Heart right ventricle (tissue), 16 donors: ENCODE data around the gene PLCH1. TPM values are rescaled to one million over a fixed set of nuclear protein-coding genes. Genes with fewer than 3 reads are reported as not detected.

ENCODE experiments used
- ATAC-seq, 8 donors: fragments of 200-7000 bp; cut with Tn5 transposase; one replicate each; pipeline ENCODE4 v1.9.1; 2020; ENCODE audit warnings: mild to moderate bottlenecking in 8 of 8, moderate library complexity in 8 of 8, moderate number of reproducible peaks in 1 of 8
- DNase-seq, 2 donors: peaks; one replicate each; pipeline ENCODE4 v3.0.0-alpha.2; 2020
- H3K27ac ChIP-seq, 10 donors: fragments of 200-600 bp; sonication (generic) in 2 of 10; one replicate each; pipeline versions ENCODE4 v1.5.0 to v1.8.0; 2020 to 2022; ENCODE audit warnings: mild to moderate bottlenecking in 3 of 10
- H3K27me3 ChIP-seq, 7 donors: fragments of 200-600 bp; one replicate each; pipeline ENCODE4 v1.8.0; 2021 to 2022; ENCODE audit warnings: mild to moderate bottlenecking in 2 of 7
- H3K36me3 ChIP-seq, 9 donors: fragments of 200-600 bp; sonication (generic) in 1 of 9; one replicate each; pipeline versions ENCODE4 v1.5.0 to v1.8.0; 2020 to 2022; ENCODE audit warnings: mild to moderate bottlenecking in 2 of 9
- H3K4me1 ChIP-seq, 9 donors: fragments of 200-600 bp; sonication (generic) in 1 of 9; one replicate each; pipeline versions ENCODE4 v1.5.0 to v1.8.0; 2020 to 2022; ENCODE audit warnings: mild to moderate bottlenecking in 4 of 9
- H3K4me3 ChIP-seq, 10 donors: fragments of 200-600 bp; sonication (generic) in 2 of 10; one replicate each; pipeline versions ENCODE4 v1.5.0 to v1.8.0; 2020 to 2022; ENCODE audit warnings: mild to moderate bottlenecking in 7 of 10, moderate library complexity in 2 of 10
- H3K9me3 ChIP-seq, 11 donors: fragments of 200-600 bp in 10 of 11; sonication (generic) in 2 of 11; one replicate each; pipeline versions ENCODE4 v1.5.0 to v1.8.0; 2013 to 2022; ENCODE audit warnings: mild to moderate bottlenecking in 2 of 11, control low read depth in 1 of 11, moderate library complexity in 1 of 11
- WGBS, 2 donors: extraction: QIAGEN DNeasy Blood & Tissue Kit; methylation state at CpG; one replicate each; pipeline ENCODE4 v1.1.7; 2013; ENCODE audit warnings: inconsistent platforms in 1 of 2; 5-methylcytosine and 5-hydroxymethylcytosine counted together
- intact Hi-C, 10 donors: fragments of 100-400 bp; cut with DNase I; formaldehyde crosslinking; loops; one replicate each; pipeline versions ENCODE4 v1.11.1 to v1.14.2; 2022
- polyA plus RNA-seq, 2 donors: library from polyadenylated mRNA; stranded (reverse); fragments of 200-250 nt; gene quantifications; one replicate each; pipeline ENCODE4 v1.2.3, GENCODE V29; 2013
- total RNA-seq, 10 donors: library from RNA; stranded (reverse); fragmentation: NEBNext Ultra II Directional in 3 of 10; extraction: Animal tissue kit (Norgen Biotek cat#: 25700) in 3 of 10; gene quantifications; one replicate each; pipeline versions ENCODE4 v1.2.1 to v1.2.4, GENCODE V29; 2021 to 2023
- TF ChIP-seq, protein P1 (sequence below), 9 donors: fragments of 200-600 bp; sonication (generic) in 2 of 9; IDR thresholded peaks; one replicate each; pipeline versions ENCODE4 v1.5.0 to v1.8.0; 2021 to 2022; ENCODE audit warnings: antibody characterized with exemption in 9 of 9, mild to moderate bottlenecking in 5 of 9, moderate library complexity in 1 of 9
- donor health status: Arrhythmogenic right ventricular cardiomyopathy.
- donor health status: ischemic (EF 13 %, LVEDD 7.1; RV severe dilation, severe dysfunction).
- donor health status: healthy with polysubstance abuse.
- donor health status: DM: no; HTN: yes; CAD: no.
- donor health status: DM: no; HTN: no; CAD: no.
- donor health status: ischemic (EF 25% LVEDD 6.9; RV normal size, moderate dysfunction).
- donor health status: ischemic (EF 25% LVEDD 5.7; RV mildly dilated, moderate dysfunction).
- donor health status: healthy.
- donor health status: DM: yes; HTN: yes; CAD: no.
- donor health status: Ischemic cardiomyopathy.
- donor health status: ischemic (EF 35%, LVEDD 5.7; RV mildly dilated, moderate dysfunction).
- donor health status: nonischemic (EF 11% LVEDD 7.7; RV severe dilation, severe dysfunction).
- donor health status: DM: yes; HTN: yes; CAD: no.
- donor health status: PGD.
- donor health status: ischemic (EF 29% LVEDD 5.4; RV normal size, mild dysfunction).
- donor health status: nonischemic (EF 23%, LVEDD 6.1; RV moderate dilation, normal function).

PLCH1 gene
- total and polyA plus RNA-seq, 12 donors: 0.13 to 2.1 (median 0.51) TPM

DNA sequence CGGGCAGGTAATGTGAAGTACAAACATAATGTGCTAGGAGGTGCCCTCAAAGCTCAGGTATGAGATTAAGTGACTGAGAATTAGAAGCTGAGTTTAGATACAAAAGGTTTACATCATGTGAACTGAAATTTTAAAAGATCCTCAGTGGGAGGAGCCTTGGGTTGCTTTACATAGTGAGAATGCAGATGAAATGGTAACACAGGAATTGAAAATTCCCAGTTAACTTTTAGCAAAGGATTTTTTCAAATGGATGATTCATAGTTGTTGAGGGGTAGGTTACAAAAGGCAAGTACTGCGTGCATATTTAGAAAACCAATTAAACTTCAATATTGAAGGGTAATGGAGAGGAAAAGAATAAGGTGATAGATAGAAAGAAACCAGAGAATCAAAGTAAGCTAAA lies 157.3 kb downstream of the PLCH1 start:
- Histone ChIP-seq H3K27me3 (no peaks in the 10 kb centered on the region), H3K4me3 (no peak overlapping the region), H3K9me3 (no peaks in the 10 kb centered on the region), H3K4me1 (no peaks in the 10 kb centered on the region), H3K36me3 (no peaks in the 10 kb centered on the region), H3K27ac (no peak overlapping the region)
- TF ChIP-seq, protein P1, sequence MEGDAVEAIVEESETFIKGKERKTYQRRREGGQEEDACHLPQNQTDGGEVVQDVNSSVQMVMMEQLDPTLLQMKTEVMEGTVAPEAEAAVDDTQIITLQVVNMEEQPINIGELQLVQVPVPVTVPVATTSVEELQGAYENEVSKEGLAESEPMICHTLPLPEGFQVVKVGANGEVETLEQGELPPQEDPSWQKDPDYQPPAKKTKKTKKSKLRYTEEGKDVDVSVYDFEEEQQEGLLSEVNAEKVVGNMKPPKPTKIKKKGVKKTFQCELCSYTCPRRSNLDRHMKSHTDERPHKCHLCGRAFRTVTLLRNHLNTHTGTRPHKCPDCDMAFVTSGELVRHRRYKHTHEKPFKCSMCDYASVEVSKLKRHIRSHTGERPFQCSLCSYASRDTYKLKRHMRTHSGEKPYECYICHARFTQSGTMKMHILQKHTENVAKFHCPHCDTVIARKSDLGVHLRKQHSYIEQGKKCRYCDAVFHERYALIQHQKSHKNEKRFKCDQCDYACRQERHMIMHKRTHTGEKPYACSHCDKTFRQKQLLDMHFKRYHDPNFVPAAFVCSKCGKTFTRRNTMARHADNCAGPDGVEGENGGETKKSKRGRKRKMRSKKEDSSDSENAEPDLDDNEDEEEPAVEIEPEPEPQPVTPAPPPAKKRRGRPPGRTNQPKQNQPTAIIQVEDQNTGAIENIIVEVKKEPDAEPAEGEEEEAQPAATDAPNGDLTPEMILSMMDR (IDR thresholded peaks at IDR 0.05): no peak
- WGBS, 2 donors: 88 to 95% methylated on average over 2 of the region's 2 CpGs
- intact Hi-C loops: no loop called here
- ATAC-seq: no peak
- DNase-seq: no peak

DNA sequence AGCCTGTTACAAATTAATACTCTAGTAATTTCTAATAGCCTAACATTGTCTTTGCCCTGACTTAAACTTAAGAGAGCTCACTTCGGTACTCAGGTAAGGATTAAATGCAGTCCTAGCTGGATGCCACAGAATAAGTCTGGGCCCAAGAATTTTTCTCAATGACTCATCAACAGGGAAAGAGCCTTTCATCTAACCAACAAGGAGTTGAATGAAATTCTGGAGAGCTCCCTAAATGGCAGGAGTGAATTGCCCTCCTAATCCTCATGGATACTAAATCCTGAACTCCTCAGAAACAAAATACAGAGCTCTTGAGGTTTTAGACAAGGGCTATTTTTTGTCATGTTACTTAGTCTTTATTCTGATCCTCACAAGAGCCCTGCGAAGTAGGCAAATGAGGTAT lies 159.5 kb downstream of the PLCH1 start:
- intact Hi-C loops: no loop called here
- no peaks in the 10 kb centered on the region for H3K9me3 ChIP-seq

DNA sequence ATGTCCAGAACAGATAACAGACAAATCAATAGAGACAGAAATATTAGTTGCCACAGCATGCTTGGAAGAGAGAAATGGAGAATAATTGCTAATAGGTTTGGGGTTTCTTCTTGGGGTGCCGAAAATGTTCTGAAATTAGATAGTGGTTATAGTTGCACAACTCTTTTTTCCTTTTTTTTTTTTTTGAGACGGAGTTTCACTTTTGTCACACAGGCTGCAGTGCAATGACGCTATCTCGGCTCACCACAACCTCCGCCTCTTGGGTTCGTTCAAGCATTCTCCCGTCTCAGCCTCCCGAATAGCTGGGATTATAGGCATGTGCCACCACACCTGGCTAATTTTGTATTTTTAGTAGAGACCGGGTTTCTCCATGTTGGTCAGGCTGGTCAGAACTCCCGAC lies 163.3 kb downstream of the PLCH1 start:
- TF ChIP-seq, protein P1 (IDR thresholded peaks at IDR 0.05): no peak
- intact Hi-C loops: no loop called here
- Histone ChIP-seq H3K4me3 (no peak overlapping the region), H3K9me3 (no peaks in the 10 kb centered on the region), H3K27me3 (no peaks in the 10 kb centered on the region), H3K27ac (no peak overlapping the region), H3K36me3 (no peaks in the 10 kb centered on the region), H3K4me1 (no peaks in the 10 kb centered on the region)
- DNase-seq: no peak
- ATAC-seq: no peak
- WGBS, 2 donors: 82 to 83% methylated on average over 10 of the region's 10 CpGs

More for the DNA sequence above, 159.5 kb downstream of the PLCH1 start:
- TF ChIP-seq, protein P1 (IDR thresholded peaks at IDR 0.05): no peak
- no peaks in the 10 kb centered on the region for H3K36me3 ChIP-seq
- H3K4me1 ChIP-seq: no peaks in the 10 kb centered on the region
- no peak overlapping the region for H3K27ac ChIP-seq
- ATAC-seq: no peak
- no peak overlapping the region for H3K4me3 ChIP-seq
- DNase-seq: no peak
- H3K27me3 ChIP-seq: no peaks in the 10 kb centered on the region
- WGBS, 2 donors: 90 to 95% methylated on average over 2 of the region's 2 CpGs

DNA sequence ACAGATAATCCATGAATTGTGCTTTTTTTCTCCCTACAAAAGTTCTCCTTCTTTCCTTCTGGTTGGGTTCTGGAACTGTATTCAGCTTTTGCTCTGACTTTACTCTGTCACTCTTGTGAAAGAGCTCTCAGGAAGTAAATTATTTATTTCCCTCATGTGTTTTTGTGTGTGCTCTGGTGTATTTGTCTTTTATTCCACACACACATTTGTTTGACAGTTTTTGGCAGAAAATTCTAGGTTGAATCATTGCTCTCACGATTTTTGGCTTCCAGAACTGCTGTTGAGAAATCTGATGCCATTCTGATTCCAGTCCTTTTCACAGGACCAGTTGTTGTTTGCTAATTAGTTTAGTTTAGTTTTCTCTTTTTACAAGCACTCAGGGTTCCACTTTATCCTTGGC lies 172.8 kb downstream of the PLCH1 start:
- 35 to 49% methylated on average over 1 of the region's 1 CpG for WGBS, 2 donors
- no peak for DNase-seq
- no peak overlapping the region for H3K27ac ChIP-seq

More for the DNA sequence above, 172.8 kb downstream of the PLCH1 start:
- TF ChIP-seq, protein P1 (IDR thresholded peaks at IDR 0.05): no peak
- Histone ChIP-seq H3K36me3 (no peaks in the 10 kb centered on the region), H3K27me3 (peaks cover 0 to 6% (median 0%) of the 10 kb centered on the region in 7 donors), H3K9me3 (no peaks in the 10 kb centered on the region), H3K4me3 (no peak overlapping the region), H3K4me1 (no peaks in the 10 kb centered on the region)
- intact Hi-C loops: no loop called here
- peak in 2 of 8 donors; percentile 19 to 42 for ATAC-seq
